Ishikawa (cell line): ENCODE results near the gene ARHGAP8.

Experiments used
- CEBPB ChIP-seq: IDR thresholded peaks from 2 replicates; pipeline ENCODE4 v1.6.1; 2012
- CREB1 ChIP-seq: IDR thresholded peaks from 2 replicates; pipeline ENCODE4 v1.6.1; 2012; ENCODE audit warnings: low read depth
- EGR1 ChIP-seq: IDR thresholded peaks from 2 replicates; pipeline ENCODE4 v1.6.1; 2012
- EP300 ChIP-seq: IDR thresholded peaks from 2 replicates; pipeline ENCODE4 v1.6.1; 2012; ENCODE audit warnings: borderline replicate concordance
- FOXM1 ChIP-seq: IDR thresholded peaks from 2 replicates; pipeline ENCODE4 v1.6.1; 2012; ENCODE audit warnings: low read depth, borderline replicate concordance
- NFIC ChIP-seq: IDR thresholded peaks from 2 replicates; pipeline ENCODE4 v1.6.1; 2012
- RAD21 ChIP-seq: IDR thresholded peaks from 2 replicates; pipeline ENCODE4 v1.6.1; 2012; ENCODE audit warnings: low read depth
- TAF1 ChIP-seq: IDR thresholded peaks from 2 replicates; pipeline ENCODE4 v1.6.1; 2012; ENCODE audit warnings: low read depth, mild to moderate bottlenecking
- TCF12 ChIP-seq: IDR thresholded peaks from 2 replicates; pipeline ENCODE4 v1.6.1; 2012; ENCODE audit warnings: low read depth
- TEAD4 ChIP-seq: IDR thresholded peaks from 2 replicates; pipeline ENCODE4 v1.6.1; 2012
- USF1 ChIP-seq: IDR thresholded peaks from 2 replicates; pipeline ENCODE4 v1.6.1; 2012
- YY1 ChIP-seq: IDR thresholded peaks from 2 replicates; pipeline ENCODE4 v1.6.1; 2012; ENCODE audit warnings: low read depth
- ZBTB7A ChIP-seq: IDR thresholded peaks from 2 replicates; pipeline ENCODE4 v1.6.1; 2012; ENCODE audit warnings: low read depth
- TF ChIP-seq, protein P1 (sequence below): IDR thresholded peaks from 2 replicates; pipeline ENCODE4 v1.6.1; 2012
- TF ChIP-seq, protein P2 (sequence below): IDR thresholded peaks from 2 replicates; pipeline ENCODE4 v1.6.1; 2012; ENCODE audit warnings: low read depth, mild to moderate bottlenecking

ARHGAP8 gene

DNA sequence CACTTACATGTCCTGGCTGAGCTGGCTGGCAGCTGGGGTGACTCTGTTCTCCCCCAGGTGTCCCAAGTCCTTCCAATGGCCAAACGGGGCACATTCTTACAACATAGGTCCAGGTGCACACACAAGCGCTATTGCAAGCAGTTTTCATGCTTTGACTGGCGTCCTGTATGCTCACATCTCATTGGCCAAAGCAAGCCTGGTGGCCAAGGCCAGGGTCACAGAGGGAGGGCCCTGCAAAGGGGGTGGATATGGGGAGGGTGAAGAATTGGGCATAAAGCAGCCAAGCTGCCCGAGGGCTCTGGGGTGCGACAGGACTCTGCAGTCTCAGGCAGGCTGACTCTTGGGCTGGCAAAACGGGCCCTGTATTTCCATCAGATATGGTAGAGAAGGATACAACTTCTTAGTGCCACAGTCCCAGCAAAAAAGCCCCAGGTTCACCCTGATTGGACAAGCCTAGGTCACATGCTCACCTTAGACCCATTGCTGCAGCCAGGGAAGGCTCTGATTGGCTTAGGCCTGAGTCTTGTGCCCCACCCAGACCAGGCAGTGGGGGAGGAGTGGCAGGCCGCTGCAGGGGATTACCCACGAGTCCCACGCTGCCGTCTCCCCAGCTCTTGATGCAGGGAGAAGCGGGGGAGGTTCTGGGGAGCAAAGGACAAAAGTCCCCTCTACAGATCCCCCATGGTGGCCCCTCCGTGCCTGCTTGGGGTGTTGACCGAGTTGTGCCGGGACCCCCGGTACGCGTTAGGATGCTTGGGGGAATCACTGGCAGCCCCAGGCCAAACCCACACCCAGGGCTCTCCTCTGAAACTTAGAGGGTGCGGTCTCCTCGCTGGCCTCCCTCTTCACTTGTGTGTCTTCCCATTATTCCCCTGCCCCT is 110.8 kb downstream of the ARHGAP8 start:
- TF ChIP-seq YY1 = no peak
- peak; percentile 71 for TF ChIP-seq USF1
- no peak for TF ChIP-seq RAD21

- TF ChIP-seq CEBPB = no peak
- peak; percentile 56 for TF ChIP-seq USF1
Observed at GRCh38 chr22:44865193-44866057, 113.0 kb downstream of the ARHGAP8 start.

DNA sequence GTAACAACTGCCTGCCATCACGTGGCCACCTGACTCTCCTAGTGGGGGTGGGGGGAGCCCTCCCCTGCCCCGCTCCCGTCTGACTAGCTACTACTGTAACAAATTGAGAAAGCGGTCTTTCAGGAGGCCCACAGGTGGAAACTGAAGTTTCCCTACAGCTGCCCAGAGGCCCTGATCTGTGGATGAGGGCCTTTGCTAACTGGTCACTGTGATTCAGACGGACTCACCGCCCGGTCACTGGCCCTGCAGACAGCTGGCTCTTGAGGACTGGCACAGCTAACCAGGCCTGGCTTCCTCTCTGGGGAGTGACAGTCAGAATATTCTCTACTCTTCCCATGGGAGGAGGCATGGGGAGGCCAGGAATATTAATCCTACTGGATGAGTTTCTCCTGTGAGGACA is 116.8 kb downstream of the ARHGAP8 start:
- TF ChIP-seq, protein P1, sequence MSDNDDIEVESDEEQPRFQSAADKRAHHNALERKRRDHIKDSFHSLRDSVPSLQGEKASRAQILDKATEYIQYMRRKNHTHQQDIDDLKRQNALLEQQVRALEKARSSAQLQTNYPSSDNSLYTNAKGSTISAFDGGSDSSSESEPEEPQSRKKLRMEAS = no peak
- TF ChIP-seq RAD21 = no peak
- no peak for TF ChIP-seq USF1
- no peak for TF ChIP-seq TAF1
- no peak for TF ChIP-seq TCF12
- TF ChIP-seq ZBTB7A = no peak
- TF ChIP-seq CEBPB = no peak
- TF ChIP-seq EP300 = no peak

- TF ChIP-seq, protein P1 = peak; percentile 20; the same call in 1 of the 2 replicates
- TF ChIP-seq TAF1 (no peak), RAD21 (no peak), CEBPB (no peak), FOXM1 (no peak), EP300 (no peak), YY1 (no peak)
Observed at GRCh38 chr22:44870021-44870420, 117.6 kb downstream of the ARHGAP8 start.

GRCh38 chr22:44871782-44872181 is 119.4 kb downstream of the ARHGAP8 start:
- TF ChIP-seq NFIC (no peak), FOXM1 (no peak), RAD21 (no peak), TCF12 (no peak), TAF1 (no peak), YY1 (no peak)
- TF ChIP-seq, protein P1 = no peak

DNA sequence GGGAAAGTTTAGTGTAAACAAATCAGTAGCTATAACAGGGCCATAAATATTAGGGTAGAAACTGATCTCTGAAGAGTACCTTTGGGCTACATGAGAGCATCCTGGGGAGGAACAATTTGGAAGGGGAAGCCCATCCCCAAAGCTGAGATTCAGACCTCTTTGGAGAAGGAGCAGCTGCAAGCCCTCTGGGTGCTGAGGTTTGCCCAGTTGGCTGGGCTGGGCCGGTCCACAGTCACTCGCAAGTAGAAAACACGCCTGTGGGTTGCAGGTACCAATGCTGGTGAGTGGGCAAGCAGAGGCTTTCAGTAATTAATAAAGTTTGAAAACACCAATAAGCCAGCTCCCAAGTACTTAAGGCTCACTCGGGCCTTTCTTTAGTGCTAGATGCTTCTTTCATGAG is 124.5 kb downstream of the ARHGAP8 start:
- no peak for TF ChIP-seq TAF1
- TF ChIP-seq, protein P2, sequence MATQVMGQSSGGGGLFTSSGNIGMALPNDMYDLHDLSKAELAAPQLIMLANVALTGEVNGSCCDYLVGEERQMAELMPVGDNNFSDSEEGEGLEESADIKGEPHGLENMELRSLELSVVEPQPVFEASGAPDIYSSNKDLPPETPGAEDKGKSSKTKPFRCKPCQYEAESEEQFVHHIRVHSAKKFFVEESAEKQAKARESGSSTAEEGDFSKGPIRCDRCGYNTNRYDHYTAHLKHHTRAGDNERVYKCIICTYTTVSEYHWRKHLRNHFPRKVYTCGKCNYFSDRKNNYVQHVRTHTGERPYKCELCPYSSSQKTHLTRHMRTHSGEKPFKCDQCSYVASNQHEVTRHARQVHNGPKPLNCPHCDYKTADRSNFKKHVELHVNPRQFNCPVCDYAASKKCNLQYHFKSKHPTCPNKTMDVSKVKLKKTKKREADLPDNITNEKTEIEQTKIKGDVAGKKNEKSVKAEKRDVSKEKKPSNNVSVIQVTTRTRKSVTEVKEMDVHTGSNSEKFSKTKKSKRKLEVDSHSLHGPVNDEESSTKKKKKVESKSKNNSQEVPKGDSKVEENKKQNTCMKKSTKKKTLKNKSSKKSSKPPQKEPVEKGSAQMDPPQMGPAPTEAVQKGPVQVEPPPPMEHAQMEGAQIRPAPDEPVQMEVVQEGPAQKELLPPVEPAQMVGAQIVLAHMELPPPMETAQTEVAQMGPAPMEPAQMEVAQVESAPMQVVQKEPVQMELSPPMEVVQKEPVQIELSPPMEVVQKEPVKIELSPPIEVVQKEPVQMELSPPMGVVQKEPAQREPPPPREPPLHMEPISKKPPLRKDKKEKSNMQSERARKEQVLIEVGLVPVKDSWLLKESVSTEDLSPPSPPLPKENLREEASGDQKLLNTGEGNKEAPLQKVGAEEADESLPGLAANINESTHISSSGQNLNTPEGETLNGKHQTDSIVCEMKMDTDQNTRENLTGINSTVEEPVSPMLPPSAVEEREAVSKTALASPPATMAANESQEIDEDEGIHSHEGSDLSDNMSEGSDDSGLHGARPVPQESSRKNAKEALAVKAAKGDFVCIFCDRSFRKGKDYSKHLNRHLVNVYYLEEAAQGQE = no peak
- TF ChIP-seq TCF12 = no peak
- no peak for TF ChIP-seq ZBTB7A
- no peak for TF ChIP-seq USF1
- TF ChIP-seq EP300 = no peak
- no peak for TF ChIP-seq CEBPB
- TF ChIP-seq NFIC = no peak
- no peak for TF ChIP-seq EGR1
- no peak for TF ChIP-seq CREB1
- TF ChIP-seq, protein P1 = no peak
- TF ChIP-seq FOXM1 = no peak
- no peak for TF ChIP-seq TEAD4
- no peak for TF ChIP-seq YY1
- no peak for TF ChIP-seq RAD21
